ENCODE data around the gene UBE2F. TPM values are rescaled to one million over a fixed set of nuclear protein-coding genes. Genes with fewer than 3 reads are reported as not detected.

UBE2F gene
- polyA plus RNA-seq, 1 of the 3 experiments (the other 2 are of a cell fraction), result 56.9 TPM

DNA sequence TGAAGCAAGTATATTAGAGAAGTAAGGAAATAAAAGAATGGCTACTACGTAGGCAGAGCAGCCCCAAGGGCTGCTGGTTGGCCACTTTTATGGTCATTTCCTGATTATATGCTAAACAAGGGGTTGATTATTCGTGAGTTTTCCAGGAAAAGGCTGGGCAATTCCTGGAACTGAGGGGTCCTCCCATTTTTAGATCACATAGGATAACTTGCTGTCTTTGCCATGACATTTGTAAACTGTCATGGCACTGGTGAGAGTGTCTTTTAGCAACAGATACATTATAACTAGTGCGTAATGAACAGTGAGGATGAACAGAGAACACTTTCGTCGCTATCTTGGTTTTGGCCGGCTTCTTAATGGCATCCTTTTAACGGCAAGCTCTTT is 2.6 kb upstream of the UBE2F start:
- H3K4me1 ChIP-seq (ENCODE audit: control insufficient read depth in 1 of 2, insufficient read depth in 2 of 2, low read depth in 1 of 2, low read length in 1 of 2), result peaks cover 7 to 27% of the 10 kb centered on the region in 2 experiments; a peak in 3 of 4 replicates
- no peaks in the 10 kb centered on the region for H3K9me2 ChIP-seq
- H3K79me2 ChIP-seq (ENCODE audit: insufficient read depth), result peaks cover 19% of the 10 kb centered on the region
- no peaks in the 10 kb centered on the region for H3K36me3 ChIP-seq (replicated peaks in 1 of 2; ENCODE audit: control insufficient read depth in 1 of 2, insufficient read depth in 2 of 2, low read length in 1 of 2)
- H3K9ac ChIP-seq, result no peak overlapping the region
- no peak overlapping the region for H3K4me2 ChIP-seq
- TF ChIP-seq, protein P1, sequence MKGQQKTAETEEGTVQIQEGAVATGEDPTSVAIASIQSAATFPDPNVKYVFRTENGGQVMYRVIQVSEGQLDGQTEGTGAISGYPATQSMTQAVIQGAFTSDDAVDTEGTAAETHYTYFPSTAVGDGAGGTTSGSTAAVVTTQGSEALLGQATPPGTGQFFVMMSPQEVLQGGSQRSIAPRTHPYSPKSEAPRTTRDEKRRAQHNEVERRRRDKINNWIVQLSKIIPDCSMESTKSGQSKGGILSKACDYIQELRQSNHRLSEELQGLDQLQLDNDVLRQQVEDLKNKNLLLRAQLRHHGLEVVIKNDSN (IDR thresholded peaks at IDR 0.05; ENCODE audit: borderline replicate concordance, low read depth), result no peak
- TF ChIP-seq ZBTB33 (IDR thresholded peaks at IDR 0.05; ENCODE audit: borderline replicate concordance, low read depth), result no peak
- TF ChIP-seq SIN3A (IDR thresholded peaks at IDR 0.05; ENCODE audit: borderline replicate concordance, low read depth, low read length), result no peak
- no peak for TF ChIP-seq FOXJ3 (CRISPR knock-in tag; IDR thresholded peaks at IDR 0.05)
- no peak for TF ChIP-seq TCF12 (IDR thresholded peaks at IDR 0.05)
- TF ChIP-seq RCOR1 (IDR thresholded peaks at IDR 0.05; ENCODE audit: low read length), result no peak
- no peak for TF ChIP-seq FOSL2 (IDR thresholded peaks at IDR 0.05; ENCODE audit: borderline replicate concordance, low read depth)
- TF ChIP-seq RFX5 (IDR thresholded peaks at IDR 0.05; ENCODE audit: low read length), result no peak
- no peak for TF ChIP-seq ELF1 (IDR thresholded peaks at IDR 0.05)
- POLR2A ChIA-PET, result no interaction called here
- DNase-seq, result no peak
- no peak overlapping the region for H2AFZ ChIP-seq (ENCODE audit: low read depth)
- H3K27ac ChIP-seq (ENCODE audit: low read depth in 2 of 2, low read length in 1 of 2), result no peak overlapping the region
- H3K27me3 ChIP-seq (ENCODE audit: insufficient read depth), result no peaks in the 10 kb centered on the region
- CTCF ChIA-PET, result no interaction called here
- H3F3A ChIP-seq (replicated peaks; ENCODE audit: insufficient read depth), result no peaks in the 10 kb centered on the region
- H3K9me3 ChIP-seq, result no peaks in the 10 kb centered on the region
- WGBS (ENCODE audit: low lambda C conversion rate), result 63% methylated on average over 7 of the region's 7 CpGs
- peaks cover 16% of the 10 kb centered on the region for H4K20me1 ChIP-seq (ENCODE audit: insufficient read depth)
- no peak overlapping the region for H3K4me3 ChIP-seq (ENCODE audit: low read depth in 2 of 2, low read length in 1 of 2)

DNA sequence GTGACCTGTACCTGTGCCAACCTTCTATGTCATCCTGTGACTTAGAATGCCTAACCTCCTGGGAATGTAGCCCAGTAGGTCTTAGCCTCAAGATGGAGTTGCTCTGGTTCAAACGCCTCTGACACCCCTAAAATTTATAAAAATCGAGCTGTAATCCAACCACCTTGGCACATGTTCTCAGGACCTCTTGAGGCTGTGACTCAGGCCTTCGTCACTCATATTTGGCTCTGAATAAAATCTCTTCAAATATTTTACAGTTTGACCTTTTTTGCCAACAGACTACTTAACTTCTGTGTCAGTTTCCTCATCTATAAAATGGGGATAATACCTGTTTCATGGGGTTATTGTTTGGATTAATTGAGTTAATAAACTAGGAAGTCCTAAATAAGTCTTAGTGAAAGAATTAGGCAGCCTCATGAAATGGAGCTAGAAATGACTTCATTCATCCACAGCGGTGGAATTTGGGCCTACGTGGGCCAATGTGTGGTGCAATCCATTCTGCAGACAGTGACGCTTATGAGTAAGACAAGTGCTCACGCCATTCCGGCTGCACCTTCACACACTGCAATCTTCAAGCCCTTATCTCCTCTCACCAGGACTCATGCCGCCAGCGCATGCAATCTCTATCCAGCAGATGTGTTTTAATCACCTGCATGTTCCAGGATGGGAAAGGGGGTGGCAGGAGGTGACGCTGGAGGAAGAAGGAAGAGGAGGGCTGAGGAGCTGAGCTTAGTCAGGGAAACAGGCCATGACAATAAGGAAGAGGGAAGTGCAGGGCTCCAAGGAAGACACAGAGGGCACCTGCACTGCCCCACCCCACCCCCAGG is 2.0 kb upstream of the UBE2F start:
- no peaks in the 10 kb centered on the region for H3K36me3 ChIP-seq (replicated peaks in 1 of 2; ENCODE audit: control insufficient read depth in 1 of 2, insufficient read depth in 2 of 2, low read length in 1 of 2)
- H3K79me2 ChIP-seq (ENCODE audit: insufficient read depth), result peaks cover 25% of the 10 kb centered on the region
- no peak overlapping the region; a peak in 1 of 4 replicates for H3K4me3 ChIP-seq (ENCODE audit: low read depth in 2 of 2, low read length in 1 of 2)
- no peaks in the 10 kb centered on the region for H3K9me2 ChIP-seq
- H3K27ac ChIP-seq (ENCODE audit: low read depth in 2 of 2, low read length in 1 of 2), result no peak overlapping the region
- no peaks in the 10 kb centered on the region for H3K9me3 ChIP-seq
- H3K4me2 ChIP-seq, result no peak overlapping the region
- H3K4me1 ChIP-seq (ENCODE audit: control insufficient read depth in 1 of 2, insufficient read depth in 2 of 2, low read depth in 1 of 2, low read length in 1 of 2), result peaks cover 7 to 33% of the 10 kb centered on the region in 2 experiments; a peak in 3 of 4 replicates
- H2AFZ ChIP-seq (ENCODE audit: low read depth), result no peak overlapping the region
- ChIA-PET POLR2A (interaction anchor here (0.6 kb wide), 1 partner anchor 104 kb away, joined by 3 read pairs; no protein-coding TSS in a partner anchor), CTCF (interaction anchor here (0.9 to 1.2 kb wide), 3 partner anchors 13 to 298 kb away, joined by 3 to 4 read pairs (median 4); no protein-coding TSS in a partner anchor)
- no peak for DNase-seq
- no peaks in the 10 kb centered on the region for H3F3A ChIP-seq (replicated peaks; ENCODE audit: insufficient read depth)
- no peak overlapping the region for H3K9ac ChIP-seq
- WGBS (ENCODE audit: low lambda C conversion rate), result 71% methylated on average over 11 of the region's 11 CpGs
- no peaks in the 10 kb centered on the region for H3K27me3 ChIP-seq (ENCODE audit: insufficient read depth)
- peaks cover 22% of the 10 kb centered on the region for H4K20me1 ChIP-seq (ENCODE audit: insufficient read depth)
- TF ChIP-seq EZH2phosphoT487 (IDR thresholded peaks at IDR 0.05; ENCODE audit: borderline replicate concordance, low read depth) (no peak), RFX5 (IDR thresholded peaks at IDR 0.05; ENCODE audit: low read length) (no peak), POLR2AphosphoS5 (IDR thresholded peaks at IDR 0.05; ENCODE audit: low read depth, low read length) (no peak), EP300 (IDR thresholded peaks at IDR 0.05; ENCODE audit: borderline replicate concordance in 1 of 2, low read depth in 1 of 2, low read length in 1 of 2) (no peak), USF2 (IDR thresholded peaks at IDR 0.05; ENCODE audit: borderline replicate concordance, low read depth, low read length) (no peak), NRF1 (IDR thresholded peaks at IDR 0.05; ENCODE audit: low read depth, low read length) (no peak), ELF1 (IDR thresholded peaks at IDR 0.05) (no peak)
- TF ChIP-seq, protein P2, sequence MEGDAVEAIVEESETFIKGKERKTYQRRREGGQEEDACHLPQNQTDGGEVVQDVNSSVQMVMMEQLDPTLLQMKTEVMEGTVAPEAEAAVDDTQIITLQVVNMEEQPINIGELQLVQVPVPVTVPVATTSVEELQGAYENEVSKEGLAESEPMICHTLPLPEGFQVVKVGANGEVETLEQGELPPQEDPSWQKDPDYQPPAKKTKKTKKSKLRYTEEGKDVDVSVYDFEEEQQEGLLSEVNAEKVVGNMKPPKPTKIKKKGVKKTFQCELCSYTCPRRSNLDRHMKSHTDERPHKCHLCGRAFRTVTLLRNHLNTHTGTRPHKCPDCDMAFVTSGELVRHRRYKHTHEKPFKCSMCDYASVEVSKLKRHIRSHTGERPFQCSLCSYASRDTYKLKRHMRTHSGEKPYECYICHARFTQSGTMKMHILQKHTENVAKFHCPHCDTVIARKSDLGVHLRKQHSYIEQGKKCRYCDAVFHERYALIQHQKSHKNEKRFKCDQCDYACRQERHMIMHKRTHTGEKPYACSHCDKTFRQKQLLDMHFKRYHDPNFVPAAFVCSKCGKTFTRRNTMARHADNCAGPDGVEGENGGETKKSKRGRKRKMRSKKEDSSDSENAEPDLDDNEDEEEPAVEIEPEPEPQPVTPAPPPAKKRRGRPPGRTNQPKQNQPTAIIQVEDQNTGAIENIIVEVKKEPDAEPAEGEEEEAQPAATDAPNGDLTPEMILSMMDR (IDR thresholded peaks at IDR 0.05), result no peak
- TF ChIP-seq, protein P3, sequence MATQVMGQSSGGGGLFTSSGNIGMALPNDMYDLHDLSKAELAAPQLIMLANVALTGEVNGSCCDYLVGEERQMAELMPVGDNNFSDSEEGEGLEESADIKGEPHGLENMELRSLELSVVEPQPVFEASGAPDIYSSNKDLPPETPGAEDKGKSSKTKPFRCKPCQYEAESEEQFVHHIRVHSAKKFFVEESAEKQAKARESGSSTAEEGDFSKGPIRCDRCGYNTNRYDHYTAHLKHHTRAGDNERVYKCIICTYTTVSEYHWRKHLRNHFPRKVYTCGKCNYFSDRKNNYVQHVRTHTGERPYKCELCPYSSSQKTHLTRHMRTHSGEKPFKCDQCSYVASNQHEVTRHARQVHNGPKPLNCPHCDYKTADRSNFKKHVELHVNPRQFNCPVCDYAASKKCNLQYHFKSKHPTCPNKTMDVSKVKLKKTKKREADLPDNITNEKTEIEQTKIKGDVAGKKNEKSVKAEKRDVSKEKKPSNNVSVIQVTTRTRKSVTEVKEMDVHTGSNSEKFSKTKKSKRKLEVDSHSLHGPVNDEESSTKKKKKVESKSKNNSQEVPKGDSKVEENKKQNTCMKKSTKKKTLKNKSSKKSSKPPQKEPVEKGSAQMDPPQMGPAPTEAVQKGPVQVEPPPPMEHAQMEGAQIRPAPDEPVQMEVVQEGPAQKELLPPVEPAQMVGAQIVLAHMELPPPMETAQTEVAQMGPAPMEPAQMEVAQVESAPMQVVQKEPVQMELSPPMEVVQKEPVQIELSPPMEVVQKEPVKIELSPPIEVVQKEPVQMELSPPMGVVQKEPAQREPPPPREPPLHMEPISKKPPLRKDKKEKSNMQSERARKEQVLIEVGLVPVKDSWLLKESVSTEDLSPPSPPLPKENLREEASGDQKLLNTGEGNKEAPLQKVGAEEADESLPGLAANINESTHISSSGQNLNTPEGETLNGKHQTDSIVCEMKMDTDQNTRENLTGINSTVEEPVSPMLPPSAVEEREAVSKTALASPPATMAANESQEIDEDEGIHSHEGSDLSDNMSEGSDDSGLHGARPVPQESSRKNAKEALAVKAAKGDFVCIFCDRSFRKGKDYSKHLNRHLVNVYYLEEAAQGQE (IDR thresholded peaks at IDR 0.05; ENCODE audit: low read depth, low read length), result no peak
